ENCODE results near the gene SLC10A3. TPM values are rescaled to one million over a fixed set of nuclear protein-coding genes. Genes with fewer than 3 reads are reported as not detected.
A peak's percentile ranks its signal among the peaks of the same experiment; 100 is the strongest.

Gene SLC10A3
- total RNA-seq, 4 donors from 2014 or later, result 11.6 to 19.8 (median 16.5) TPM

- H3K4me3 ChIP-seq, result no peak overlapping the region
- TF ChIP-seq CTCF (IDR thresholded peaks at IDR 0.05), result no peak
- no peak for TF ChIP-seq POLR2A (IDR thresholded peaks at IDR 0.05)
- peaks cover 0 to 21% (median 6%) of the 10 kb centered on the region in 4 donors for H3K4me1 ChIP-seq
- no peak for DNase-seq
- H3K9me3 ChIP-seq, result no peaks in the 10 kb centered on the region
- no peaks in the 10 kb centered on the region for H3K27me3 ChIP-seq
- peaks cover 0 to 7% (median 0%) of the 10 kb centered on the region in 3 donors for H3K36me3 ChIP-seq
- H3K27ac ChIP-seq, result peak overlapping the region in 1 of 4 donors; percentile 90
Measured at GRCh38 chrX:154487518-154488290, 2.7 kb downstream of the SLC10A3 start.

- H3K4me3 ChIP-seq, result peak within 1 kb of the TSS; percentile 63 to 77 (median 72)
- no peaks in the 10 kb centered on the region for H3K9me3 ChIP-seq
- DNase-seq, result peak; percentile 68 to 80 (median 73)
- peaks cover 0 to 21% (median 6%) of the 10 kb centered on the region in 4 donors for H3K4me1 ChIP-seq
- TF ChIP-seq POLR2A (IDR thresholded peaks at IDR 0.05), result peak in 1 of 2 donors; percentile 45
- peak in 1 of 6 experiments; percentile 4 for TF ChIP-seq CTCF (IDR thresholded peaks at IDR 0.05)
- H3K27ac ChIP-seq, result peak within 1 kb of the TSS; percentile 85 to 91 (median 88)
- H3K36me3 ChIP-seq, result peaks cover 0 to 7% (median 0%) of the 10 kb centered on the region in 3 donors
- H3K27me3 ChIP-seq, result no peaks in the 10 kb centered on the region
Measured at GRCh38 chrX:154486396-154487207, 3.8 kb downstream of the SLC10A3 start, which contains the start of gene UBL4A. TSS of gene UBL4A (minus strand) at chrX:154486615. CDS start at chrX:154486584, 31 bp downstream.

GRCh38 chrX:154486052-154486395 lies 4.4 kb downstream of the SLC10A3 start:
- no peak for TF ChIP-seq POLR2A (IDR thresholded peaks at IDR 0.05)
- no peak for TF ChIP-seq CTCF (IDR thresholded peaks at IDR 0.05)
- Histone ChIP-seq H3K36me3 (peaks cover 0 to 7% (median 0%) of the 10 kb centered on the region in 3 donors), H3K4me1 (peaks cover 0 to 21% (median 6%) of the 10 kb centered on the region in 4 donors), H3K27me3 (no peaks in the 10 kb centered on the region), H3K4me3 (peak overlapping the region; percentile 63 to 77 (median 72)), H3K27ac (peak overlapping the region; percentile 85 to 91 (median 88)), H3K9me3 (no peaks in the 10 kb centered on the region)
- peak in 2 of 3 donors; percentile 56 to 61 for DNase-seq

DNA sequence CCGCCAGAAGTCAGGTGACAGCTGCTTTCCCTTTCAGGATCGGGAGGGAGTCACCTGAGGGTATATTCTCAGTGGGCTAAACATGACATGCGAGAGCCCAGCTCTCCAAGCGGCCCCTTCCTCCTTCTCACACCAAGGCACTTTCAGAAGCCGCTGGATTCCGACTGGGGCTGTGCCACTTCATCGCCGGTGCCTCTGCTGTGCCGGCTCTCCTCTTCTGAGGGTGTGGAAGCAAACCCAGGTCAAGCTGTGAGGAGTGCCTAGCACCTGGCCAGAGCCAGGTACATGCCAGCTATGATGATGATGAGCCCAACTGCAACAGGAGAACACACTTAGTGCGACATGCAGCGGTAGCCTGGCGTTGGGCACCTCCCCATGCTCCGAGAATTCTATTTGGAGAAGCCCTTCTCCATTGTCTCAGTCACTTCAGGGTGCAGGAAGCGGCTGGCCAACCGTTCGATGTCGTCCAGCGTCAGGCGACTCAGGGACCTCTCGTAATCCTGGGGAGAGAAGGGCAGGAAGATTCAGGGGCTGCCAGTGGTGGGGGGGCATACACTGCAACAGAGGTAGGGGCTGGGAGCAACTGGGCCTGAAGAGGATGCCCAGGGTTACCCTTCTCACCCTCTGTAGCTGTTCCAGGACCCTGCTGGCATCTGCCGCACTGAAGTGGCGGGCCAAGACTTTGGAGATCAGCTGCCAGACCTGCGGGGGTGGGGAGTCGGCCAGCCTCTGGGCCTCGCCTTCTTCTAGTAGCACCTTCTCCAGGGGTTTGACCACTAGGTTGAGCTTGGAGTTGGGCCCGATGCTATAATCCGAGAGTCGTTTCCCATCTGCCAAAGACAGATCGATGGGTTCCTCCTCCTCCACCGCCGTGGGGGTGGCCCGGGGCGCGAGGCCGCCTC lies 5.0 kb downstream of the SLC10A3 start:
- peak overlapping the region; percentile 63 to 77 (median 72) for H3K4me3 ChIP-seq
- no peaks in the 10 kb centered on the region for H3K9me3 ChIP-seq
- peak overlapping the region; percentile 85 to 91 (median 88) for H3K27ac ChIP-seq
- TF ChIP-seq CTCF (IDR thresholded peaks at IDR 0.05) (no peak), POLR2A (IDR thresholded peaks at IDR 0.05) (no peak)
- no peaks in the 10 kb centered on the region for H3K27me3 ChIP-seq
- H3K36me3 ChIP-seq, result peaks cover 0 to 7% (median 0%) of the 10 kb centered on the region in 3 donors
- H3K4me1 ChIP-seq, result peaks cover 0 to 21% (median 6%) of the 10 kb centered on the region in 4 donors
- no peak for DNase-seq
